Thyroid gland (tissue), 4 donors: ENCODE results near the gene MESP1.

Source experiments
- POLR2A ChIP-seq, 2 donors: fragments of 450-650 bp; IDR thresholded peaks; one replicate each; pipeline ENCODE4 v1.6.1; 2017; ENCODE audit warnings: antibody characterized with exemption in 2 of 2, mild to moderate bottlenecking in 2 of 2, moderate library complexity in 1 of 2
- TF ChIP-seq, protein P1 (sequence below), 6 experiments: fragments of 200-600 bp in 3 of 6; fragments of 450-650 bp in 3 of 6; sonication (generic) in 3 of 6; IDR thresholded peaks; one replicate each; pipeline ENCODE4 v1.5.1; 2016 to 2019; ENCODE audit warnings: antibody characterized with exemption in 6 of 6, mild to moderate bottlenecking in 2 of 6, inconsistent platforms in 1 of 6, moderate library complexity in 1 of 6

DNA sequence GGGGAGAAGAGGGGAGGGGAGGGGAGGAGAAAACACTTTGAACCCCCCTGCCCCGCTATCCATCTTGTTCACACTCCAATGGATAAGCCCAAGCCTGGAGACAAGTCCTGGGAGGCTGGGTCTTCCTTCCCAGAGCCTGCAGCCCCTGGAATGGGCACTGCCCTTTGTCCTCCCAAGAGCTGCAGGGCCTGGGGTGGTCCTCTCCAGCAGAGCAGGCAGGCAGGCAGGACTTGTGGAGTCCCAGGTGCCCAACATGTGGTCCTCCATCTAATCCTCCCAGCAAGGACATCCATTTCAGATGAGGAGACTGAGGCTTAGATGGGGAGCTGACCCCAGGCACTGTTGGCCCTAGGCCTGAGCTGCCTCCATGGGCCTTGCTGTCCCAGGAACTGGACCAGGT is 14.6 kb upstream of the MESP1 start:
- TF ChIP-seq, protein P1, sequence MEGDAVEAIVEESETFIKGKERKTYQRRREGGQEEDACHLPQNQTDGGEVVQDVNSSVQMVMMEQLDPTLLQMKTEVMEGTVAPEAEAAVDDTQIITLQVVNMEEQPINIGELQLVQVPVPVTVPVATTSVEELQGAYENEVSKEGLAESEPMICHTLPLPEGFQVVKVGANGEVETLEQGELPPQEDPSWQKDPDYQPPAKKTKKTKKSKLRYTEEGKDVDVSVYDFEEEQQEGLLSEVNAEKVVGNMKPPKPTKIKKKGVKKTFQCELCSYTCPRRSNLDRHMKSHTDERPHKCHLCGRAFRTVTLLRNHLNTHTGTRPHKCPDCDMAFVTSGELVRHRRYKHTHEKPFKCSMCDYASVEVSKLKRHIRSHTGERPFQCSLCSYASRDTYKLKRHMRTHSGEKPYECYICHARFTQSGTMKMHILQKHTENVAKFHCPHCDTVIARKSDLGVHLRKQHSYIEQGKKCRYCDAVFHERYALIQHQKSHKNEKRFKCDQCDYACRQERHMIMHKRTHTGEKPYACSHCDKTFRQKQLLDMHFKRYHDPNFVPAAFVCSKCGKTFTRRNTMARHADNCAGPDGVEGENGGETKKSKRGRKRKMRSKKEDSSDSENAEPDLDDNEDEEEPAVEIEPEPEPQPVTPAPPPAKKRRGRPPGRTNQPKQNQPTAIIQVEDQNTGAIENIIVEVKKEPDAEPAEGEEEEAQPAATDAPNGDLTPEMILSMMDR (IDR thresholded peaks at IDR 0.05): no peak
- no peak for TF ChIP-seq POLR2A (IDR thresholded peaks at IDR 0.05)
